ENCODE measurements around the gene CDH13. TPM values are rescaled to one million over a fixed set of nuclear protein-coding genes. Genes with fewer than 3 reads are reported as not detected.

The CDH13 gene
- total RNA-seq, 1 donor from 2014 or later = 166 TPM

DNA sequence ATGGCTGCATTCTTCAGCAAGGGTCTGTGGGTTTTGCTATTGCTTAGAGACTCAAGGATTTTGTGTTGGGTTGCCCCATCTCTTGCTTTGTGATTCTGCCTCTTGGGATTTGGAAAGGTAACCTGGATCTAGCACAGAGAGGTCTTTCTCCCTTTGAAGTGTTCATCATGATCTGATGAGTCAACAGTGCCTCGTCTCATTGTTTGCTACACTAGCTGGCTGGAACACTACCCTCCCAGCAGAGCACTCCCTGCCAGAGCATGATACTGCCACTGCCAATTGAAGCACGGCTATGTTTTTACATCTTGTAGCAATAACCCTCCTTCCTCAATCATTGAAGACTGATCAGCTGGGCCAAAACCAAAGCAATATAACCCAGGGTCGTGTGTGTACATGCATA is 361.0 kb downstream of the CDH13 start:
- ATAC-seq (ENCODE audit: poor library complexity) (no peak), DNase-seq (no peak)
- intact Hi-C loops (cut with DNase I) = no loop called here

GRCh38 chr16:82990155-82990554 is 363.4 kb downstream of the CDH13 start:
- DNase-seq (no peak), ATAC-seq (ENCODE audit: poor library complexity) (no peak)
- intact Hi-C loops (cut with DNase I) = no loop called here

DNA sequence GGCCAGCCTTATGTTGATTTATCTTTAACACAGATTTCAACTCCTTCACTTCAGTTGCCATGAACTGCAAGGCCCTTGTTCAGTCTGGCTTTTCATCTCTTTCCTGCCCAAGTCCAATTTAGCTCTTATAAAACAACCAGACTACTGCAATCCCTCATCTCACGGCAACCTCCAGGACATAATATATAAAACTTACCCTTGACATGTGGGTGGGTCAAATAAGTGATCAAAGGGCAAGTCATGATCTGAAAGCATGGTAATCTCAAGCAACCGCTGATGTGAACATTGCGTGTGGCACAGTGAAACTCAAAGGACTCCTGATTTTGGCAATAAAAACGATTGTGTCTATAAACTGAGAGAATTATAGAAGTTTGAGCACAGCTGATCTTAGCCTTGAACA is 364.6 kb downstream of the CDH13 start:
- ATAC-seq (ENCODE audit: poor library complexity) (no peak), DNase-seq (no peak)
- intact Hi-C loops (cut with DNase I) = no loop called here

DNA sequence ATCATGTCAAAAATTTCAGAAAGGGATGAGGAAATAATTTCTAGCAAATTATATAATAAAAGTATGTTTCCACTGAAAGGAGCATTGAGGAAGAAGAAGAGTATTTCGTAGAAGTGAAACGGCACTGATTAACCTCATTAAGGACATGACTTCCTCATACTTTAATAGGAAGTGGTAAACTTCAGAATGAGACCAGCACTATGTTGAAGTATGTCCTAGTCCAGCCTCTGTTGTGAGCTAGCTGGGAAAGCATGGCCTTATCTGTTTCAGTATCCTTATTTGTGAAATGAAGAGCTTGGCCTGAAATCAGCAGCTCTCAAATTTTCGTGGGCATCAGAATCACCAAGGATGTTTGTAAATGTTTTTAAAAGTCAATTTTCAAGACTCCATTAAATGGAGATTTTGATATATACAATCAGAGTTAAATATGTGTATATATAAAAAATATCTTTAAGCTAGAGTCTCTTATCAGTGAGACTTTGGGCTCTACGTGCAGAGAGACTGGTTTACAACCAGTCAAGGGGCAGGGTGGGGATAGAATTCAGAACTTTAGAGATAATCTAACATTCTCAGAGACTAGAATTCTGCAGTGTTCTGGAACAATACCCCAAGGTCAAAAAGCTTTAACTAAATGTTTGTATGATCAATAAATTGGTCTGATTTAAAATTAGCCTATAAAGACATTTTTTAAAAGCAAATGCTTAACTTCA is 365.4 kb downstream of the CDH13 start:
- no peak for ATAC-seq (ENCODE audit: poor library complexity)
- intact Hi-C loops (cut with DNase I) = no loop called here
- no peak for DNase-seq

DNA sequence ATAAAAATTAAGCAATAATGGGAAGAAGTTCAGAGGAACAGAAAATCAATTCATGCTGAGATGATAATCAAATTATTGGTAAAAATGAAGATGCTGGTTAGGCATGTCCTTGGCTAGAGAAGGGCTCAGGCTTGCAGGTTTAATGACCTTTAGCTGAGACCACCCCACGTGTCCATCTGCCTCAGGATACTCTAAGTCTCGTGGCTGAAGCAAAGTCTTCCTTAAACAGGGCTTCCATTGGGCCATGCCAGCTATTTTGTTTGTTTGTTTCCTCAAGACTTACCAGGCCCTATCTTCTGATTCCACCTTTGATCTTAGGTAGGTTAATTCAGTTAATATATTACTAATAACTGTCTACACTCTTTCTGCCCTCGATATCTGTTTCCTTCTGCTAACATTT is 366.0 kb downstream of the CDH13 start:
- ATAC-seq (ENCODE audit: poor library complexity) = no peak
- intact Hi-C loops (cut with DNase I) = no loop called here
- no peak for DNase-seq

- intact Hi-C loops (cut with DNase I) = no loop called here
- DNase-seq (no peak), ATAC-seq (ENCODE audit: poor library complexity) (no peak)
Observed at GRCh38 chr16:82993415-82993814, 366.6 kb downstream of the CDH13 start.

- intact Hi-C loops (cut with DNase I) = no loop called here
- DNase-seq (no peak), ATAC-seq (ENCODE audit: poor library complexity) (no peak)
Observed at GRCh38 chr16:82993926-82994325, 367.2 kb downstream of the CDH13 start.

DNA sequence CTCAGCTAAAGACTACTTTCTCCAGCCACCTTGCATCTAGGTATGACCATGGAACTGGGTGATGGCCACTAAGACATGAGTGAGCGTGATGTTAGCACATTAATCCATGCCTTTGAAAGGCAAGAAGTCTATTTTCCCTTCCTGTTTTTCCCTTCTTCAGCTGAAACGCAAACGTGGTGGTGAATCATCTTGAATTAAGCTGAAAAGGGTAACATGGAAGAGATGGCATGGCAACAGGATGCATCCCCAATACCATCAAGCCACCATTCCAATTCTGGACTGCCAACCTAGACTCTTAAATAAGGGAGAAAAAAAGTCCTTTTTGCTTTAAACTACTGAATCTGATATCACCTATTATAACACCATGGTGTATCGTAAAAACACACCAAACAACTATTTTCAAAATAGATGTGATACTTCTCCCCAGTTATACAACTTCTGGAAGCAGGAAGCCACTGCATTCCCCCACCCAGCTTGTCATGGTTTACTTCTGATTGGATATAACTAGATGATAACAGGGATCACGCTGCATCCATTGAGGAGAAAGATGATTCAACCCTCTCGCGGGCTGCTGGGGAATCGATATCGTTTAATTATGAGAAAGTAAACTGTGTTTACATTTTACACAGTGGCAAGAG is 368.6 kb downstream of the CDH13 start:
- intact Hi-C loops (cut with DNase I) = no loop called here
- ATAC-seq (ENCODE audit: poor library complexity) = no peak
- DNase-seq = no peak

- intact Hi-C loops (cut with DNase I) = no loop called here
- DNase-seq (no peak), ATAC-seq (ENCODE audit: poor library complexity) (peak; percentile 55)
Observed at GRCh38 chr16:82995924-82996441, 369.2 kb downstream of the CDH13 start.

DNA sequence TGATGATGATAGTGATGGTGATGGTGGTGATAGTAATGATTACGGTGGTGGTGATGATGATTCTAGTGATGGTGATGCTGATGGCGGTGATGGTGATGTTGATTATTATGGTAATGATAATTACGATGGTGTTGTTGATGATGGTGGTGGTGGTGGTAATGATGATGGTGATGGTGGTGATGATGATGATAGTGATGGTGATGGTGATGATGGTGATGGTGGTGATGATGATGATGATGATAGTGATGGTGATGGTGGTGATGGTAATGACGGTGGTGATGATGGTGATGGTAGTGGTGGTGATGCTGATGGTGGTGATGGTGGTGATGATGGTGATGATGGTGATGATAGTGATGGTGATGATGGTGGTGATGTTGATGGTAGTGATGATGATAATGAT is 370.0 kb downstream of the CDH13 start:
- DNase-seq = no peak
- intact Hi-C loops (cut with DNase I) = no loop called here
- no peak for ATAC-seq (ENCODE audit: poor library complexity)

DNA sequence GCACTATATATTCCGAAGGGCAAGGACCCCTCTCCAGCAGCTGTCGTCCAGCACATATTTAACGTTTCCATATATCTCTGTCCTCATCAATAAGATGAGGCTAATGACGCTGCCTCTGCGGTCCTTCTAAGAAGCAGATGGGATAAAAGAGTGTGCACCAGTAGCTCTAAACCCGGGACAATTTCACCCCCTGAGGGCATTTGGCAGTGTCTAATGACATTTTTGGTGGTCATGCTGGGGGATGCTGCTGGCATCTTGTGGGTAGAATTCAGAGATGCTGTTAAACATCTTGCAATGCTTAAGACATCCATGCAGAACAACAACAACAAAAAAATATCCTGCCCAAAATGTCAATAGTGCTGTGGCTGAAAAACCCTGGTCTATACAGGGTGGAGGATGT is 372.9 kb downstream of the CDH13 start:
- ATAC-seq (ENCODE audit: poor library complexity) = no peak
- intact Hi-C loops (cut with DNase I) = no loop called here
- no peak for DNase-seq

DNA sequence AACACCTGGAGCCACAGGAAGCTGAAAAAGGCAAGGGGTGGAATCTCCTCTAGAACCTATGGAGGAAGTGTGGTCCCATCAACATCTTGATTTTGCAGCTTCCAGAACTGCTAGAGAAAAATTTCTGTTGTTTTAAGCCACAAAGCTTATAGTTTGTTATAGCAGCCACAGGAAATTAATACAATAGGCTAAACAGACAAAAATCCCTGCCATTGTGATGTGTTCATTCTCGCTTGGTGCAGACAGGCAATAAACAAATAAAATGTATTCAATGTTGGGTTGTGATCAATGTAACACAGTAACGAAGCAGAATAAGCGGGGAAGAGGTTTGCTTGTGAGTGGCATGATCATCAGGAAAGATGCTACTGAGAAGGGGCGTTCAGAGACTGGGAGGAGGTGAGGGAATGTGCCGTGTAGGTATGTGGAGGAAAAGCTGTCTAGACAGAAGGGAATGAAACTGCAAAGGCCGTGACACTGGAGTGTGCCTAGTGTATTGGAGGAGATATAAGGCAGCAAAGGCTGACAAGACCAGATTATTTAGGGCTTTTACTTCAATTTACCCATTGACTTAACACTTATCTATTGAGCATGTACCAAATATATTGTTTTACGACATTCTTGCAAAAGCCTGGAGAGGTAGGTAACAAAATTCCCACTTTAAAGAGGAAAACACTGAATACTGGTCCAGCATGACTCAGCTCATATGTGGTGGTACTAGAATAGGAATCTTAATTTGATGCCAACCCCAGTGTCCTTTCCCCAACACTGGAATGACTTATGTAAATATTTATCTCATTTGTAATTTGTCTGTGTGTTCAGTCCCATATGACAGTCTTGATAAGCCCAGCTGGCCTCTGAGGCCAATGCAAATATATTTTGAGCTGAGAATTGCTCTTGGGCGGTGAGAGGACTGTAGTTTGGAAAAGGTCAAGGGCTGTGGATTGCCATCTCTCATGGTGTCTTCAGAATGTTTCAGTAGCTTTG is 375.9 kb downstream of the CDH13 start:
- ATAC-seq (ENCODE audit: poor library complexity) = peak; percentile 53
- intact Hi-C loops (cut with DNase I) = no loop called here
- no peak for DNase-seq

DNA sequence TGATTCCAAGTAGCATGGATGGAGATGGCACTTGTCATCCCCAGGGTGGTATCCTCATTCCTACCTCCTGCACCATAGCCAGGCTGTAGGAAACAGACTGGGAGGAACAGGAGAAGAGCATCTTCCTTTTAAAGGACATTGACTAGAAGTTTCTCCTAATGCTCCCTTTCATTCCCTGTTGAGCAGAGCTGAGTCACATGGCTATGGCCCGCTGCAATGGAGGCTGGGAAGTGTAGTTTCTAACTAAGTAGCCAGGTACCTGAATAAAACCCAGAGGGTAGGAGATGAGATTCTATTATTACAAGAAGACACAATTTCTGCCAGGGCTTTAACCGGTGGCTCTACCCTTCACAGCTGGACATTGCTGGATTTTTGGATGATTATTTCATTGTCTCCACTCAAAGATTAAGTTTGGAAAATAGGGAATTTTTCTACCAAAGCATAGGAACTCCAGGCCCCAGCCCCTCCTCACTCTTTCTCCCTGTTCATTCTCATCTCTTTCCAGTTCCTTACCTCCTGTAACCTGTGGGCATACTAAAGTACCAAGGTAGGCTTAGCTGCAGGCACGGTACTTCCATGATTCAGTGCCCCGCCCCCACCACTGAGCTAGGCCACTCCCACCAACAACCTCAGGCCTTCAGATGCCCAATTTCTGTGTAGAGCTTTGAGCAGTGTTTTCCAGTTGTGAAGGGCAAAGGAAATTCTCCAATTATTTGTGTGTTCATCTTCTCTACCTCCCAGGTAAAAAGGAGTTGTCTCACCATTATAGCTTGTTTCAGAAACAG is 378.3 kb downstream of the CDH13 start:
- DNase-seq = no peak
- intact Hi-C loops (cut with DNase I) = no loop called here
- ATAC-seq (ENCODE audit: poor library complexity) = no peak

DNA sequence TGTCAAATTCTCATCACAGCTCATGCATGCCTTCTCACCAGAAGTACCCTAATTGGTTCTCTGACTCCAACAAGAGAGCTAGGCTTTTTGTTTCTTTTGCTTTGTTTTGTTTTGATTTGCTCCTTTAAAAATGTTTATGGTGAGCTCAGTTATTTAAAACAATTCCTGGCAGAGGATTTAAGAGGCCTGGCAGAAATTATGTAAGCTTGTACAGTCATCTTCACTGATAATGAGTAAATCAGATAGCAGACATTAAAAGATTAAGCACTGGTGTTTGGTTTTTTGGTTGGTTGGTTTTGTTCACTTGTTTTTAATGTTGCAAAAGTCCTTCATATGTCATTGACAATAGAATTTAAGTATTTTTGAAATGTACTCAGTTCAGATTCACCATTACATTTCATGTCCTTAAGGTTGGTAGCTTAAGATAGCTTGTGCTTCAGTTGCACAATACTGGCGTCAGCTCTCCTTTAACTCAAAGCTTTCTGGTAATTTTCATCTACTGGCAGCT is 378.9 kb downstream of the CDH13 start:
- intact Hi-C loops (cut with DNase I) = no loop called here
- DNase-seq (no peak), ATAC-seq (ENCODE audit: poor library complexity) (no peak)

DNA sequence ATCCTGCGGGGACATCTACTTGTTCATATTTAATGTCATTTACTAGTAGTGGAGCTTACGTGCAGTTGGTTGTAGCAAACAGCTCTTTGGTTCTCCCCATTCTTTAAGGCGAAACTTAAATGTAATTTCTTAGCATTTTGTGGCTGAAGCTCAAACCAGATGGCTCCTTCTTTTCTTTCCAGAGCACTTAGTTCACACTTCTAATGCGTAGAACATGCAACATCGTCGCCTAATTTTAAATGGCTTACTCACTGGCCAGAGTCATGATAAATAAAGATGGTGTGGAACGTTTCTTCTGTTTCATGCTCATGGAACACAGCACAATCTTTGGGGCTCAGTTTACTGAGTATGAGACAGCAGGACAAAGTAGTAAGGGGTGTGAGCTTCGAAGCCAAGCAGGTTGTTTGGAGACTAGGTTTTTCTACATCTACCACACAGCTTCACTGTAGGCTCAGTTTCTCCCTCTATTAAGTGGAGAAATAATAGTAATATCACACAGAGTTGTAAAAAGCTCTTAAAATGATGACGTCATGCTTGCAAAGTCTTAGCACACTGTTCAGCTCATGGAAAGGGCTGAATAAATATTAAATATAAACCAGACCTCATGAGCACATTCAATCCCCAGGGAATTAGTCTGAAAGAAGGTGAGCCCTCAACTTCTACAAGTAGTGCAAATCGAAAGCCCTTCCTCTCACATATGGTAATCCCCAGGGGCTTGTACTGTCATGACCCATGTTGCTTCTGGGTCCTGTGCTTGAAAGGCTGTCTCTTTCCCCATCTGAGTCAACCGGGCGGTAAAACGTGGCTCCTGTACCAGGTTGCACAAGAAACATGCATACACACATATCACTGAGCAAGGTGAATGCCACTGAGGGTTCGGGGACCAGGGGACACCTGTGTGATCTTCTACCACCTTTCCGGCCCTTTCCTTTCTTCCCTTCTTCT is 384.3 kb downstream of the CDH13 start:
- intact Hi-C loops (cut with DNase I) = no loop called here
- ATAC-seq (ENCODE audit: poor library complexity) (no peak), DNase-seq (no peak)

GRCh38 chr16:83011939-83012338 is 385.2 kb downstream of the CDH13 start:
- no peak for ATAC-seq (ENCODE audit: poor library complexity)
- intact Hi-C loops (cut with DNase I) = no loop called here
- DNase-seq = no peak

DNA sequence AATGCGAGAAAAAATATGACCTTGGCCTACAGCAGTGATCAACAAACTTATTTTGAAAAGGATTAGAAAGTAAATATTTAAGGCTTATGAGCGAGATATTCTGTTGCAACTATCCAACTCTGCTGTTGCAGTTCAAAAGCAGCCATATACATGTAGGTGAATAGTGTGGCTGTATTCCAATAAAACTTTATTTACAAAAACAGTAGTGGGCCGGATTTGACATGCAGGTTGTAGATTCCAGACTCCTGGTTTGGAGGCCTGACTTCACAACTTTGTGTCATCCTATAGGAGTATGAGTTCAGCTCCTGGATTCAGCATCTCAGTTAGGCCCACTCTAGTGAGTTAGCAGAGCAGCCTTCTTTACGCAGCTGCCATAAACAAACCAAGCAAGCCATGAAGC is 386.3 kb downstream of the CDH13 start:
- intact Hi-C loops (cut with DNase I) = no loop called here
- DNase-seq = no peak

More for the DNA sequence above, 386.3 kb downstream of the CDH13 start:
- ATAC-seq (ENCODE audit: poor library complexity) = no peak

Data from Right ventricle myocardium superior (tissue), 1 donor.